DND-41 (cell line): ENCODE measurements around the gene PTPRD.

Experiments used
- ATAC-seq: fragments of 200-7000 bp; cut with Tn5 transposase; 3 replicates; pipeline ENCODE4 v1.9.1; 2021; ENCODE audit warnings: low read depth; ENCODE audit not compliant: insufficient read depth
- DNase-seq: peaks from one replicate; pipeline ENCODE4 v3.0.0-alpha.2; 2020
- H2AFZ ChIP-seq: 2 replicates; pipeline ENCODE4 v1.6.0; 2012; ENCODE audit warnings: low read depth, low read length
- H3K27ac ChIP-seq: 2 replicates; pipeline ENCODE4 v1.5.1; 2012; ENCODE audit warnings: low read length, inconsistent platforms
- H3K27me3 ChIP-seq: fragments of 200-600 bp; sonication (generic); 2 replicates; pipeline ENCODE4 v1.6.0; 2012; ENCODE audit warnings: low read length, mild to moderate bottlenecking, inconsistent platforms; ENCODE audit not compliant: insufficient read depth, poor library complexity
- H3K36me3 ChIP-seq: 2 replicates; pipeline ENCODE4 v1.5.1; 2012; ENCODE audit warnings: low read length, inconsistent platforms; ENCODE audit not compliant: insufficient read depth
- H3K4me1 ChIP-seq: 2 replicates; pipeline ENCODE4 v1.5.1; 2012; ENCODE audit warnings: mild to moderate bottlenecking, low read length; ENCODE audit not compliant: insufficient read depth
- H3K4me2 ChIP-seq: 2 replicates; pipeline ENCODE4 v1.6.0; 2012; ENCODE audit warnings: mild to moderate bottlenecking, moderate library complexity, low read length, inconsistent platforms; ENCODE audit not compliant: insufficient read depth
- H3K4me3 ChIP-seq, 2 experiments: fragments of 200-600 bp in 1 of 2; shearing (Covaris generic) in 1 of 2; 2 replicates each; pipeline ENCODE4 v1.5.1; 2012 to 2016; ENCODE audit warnings: inconsistent platforms in 2 of 2, low read length in 2 of 2, mild to moderate bottlenecking in 2 of 2, low read depth in 1 of 2, moderate library complexity in 1 of 2
- H3K79me2 ChIP-seq: 2 replicates; pipeline ENCODE4 v1.6.0; 2012; ENCODE audit warnings: low read length, inconsistent platforms; ENCODE audit not compliant: insufficient read depth
- H3K9ac ChIP-seq: 2 replicates; pipeline ENCODE4 v1.6.0; 2012; ENCODE audit warnings: low read depth, mild to moderate bottlenecking, inconsistent platforms, low read length, moderate library complexity
- H3K9me3 ChIP-seq: 2 replicates; pipeline ENCODE4 v1.5.1; 2012; ENCODE audit warnings: low read length, moderate library complexity, mild to moderate bottlenecking, inconsistent platforms; ENCODE audit not compliant: insufficient read depth, severe bottlenecking
- H4K20me1 ChIP-seq: 2 replicates; pipeline ENCODE4 v1.6.0; 2012; ENCODE audit warnings: low read length; ENCODE audit not compliant: insufficient read depth
- CTCF ChIP-seq: IDR thresholded peaks from 2 replicates; pipeline ENCODE4 v1.5.1; 2012; ENCODE audit warnings: borderline replicate concordance, low read length, moderate library complexity, mild to moderate bottlenecking; ENCODE audit not compliant: poor library complexity, severe bottlenecking; ENCODE audit errors: extremely low read depth
- EZH2 ChIP-seq: IDR thresholded peaks from 3 replicates; pipeline ENCODE4 v1.6.1; 2012; ENCODE audit warnings: borderline replicate concordance, low read depth, mild to moderate bottlenecking, moderate library complexity, low read length, inconsistent platforms; ENCODE audit not compliant: severe bottlenecking

Gene PTPRD

GRCh38 chr9:8905731-8906130 lies 1707.1 kb downstream of the PTPRD start:
- DNase-seq (no peak), ATAC-seq (no peak)
- no peaks in the 10 kb centered on the region for H3K27me3 ChIP-seq
- no peak overlapping the region for H3K4me3 ChIP-seq
- no peak for TF ChIP-seq EZH2
- no peak for TF ChIP-seq CTCF
- H3K9ac ChIP-seq: no peak overlapping the region
- H3K4me1 ChIP-seq: peaks cover 7% of the 10 kb centered on the region; the same call in 1 of the 2 replicates
- no peaks in the 10 kb centered on the region for H4K20me1 ChIP-seq
- H3K9me3 ChIP-seq: no peaks in the 10 kb centered on the region
- H3K4me2 ChIP-seq: no peak overlapping the region
- no peak overlapping the region for H2AFZ ChIP-seq
- H3K27ac ChIP-seq: no peak overlapping the region
- no peaks in the 10 kb centered on the region for H3K79me2 ChIP-seq
- H3K36me3 ChIP-seq: no peaks in the 10 kb centered on the region

- H3K27me3 ChIP-seq: no peaks in the 10 kb centered on the region
- H3K9ac ChIP-seq: no peak overlapping the region
- H3K27ac ChIP-seq: no peak overlapping the region
- DNase-seq (no peak), ATAC-seq (no peak)
- no peaks in the 10 kb centered on the region for H3K36me3 ChIP-seq
- no peak overlapping the region for H3K4me2 ChIP-seq
- H3K4me1 ChIP-seq: peaks cover 7% of the 10 kb centered on the region; the same call in 1 of the 2 replicates
- no peak overlapping the region for H3K4me3 ChIP-seq
- TF ChIP-seq EZH2: no peak
- no peaks in the 10 kb centered on the region for H3K79me2 ChIP-seq
- no peaks in the 10 kb centered on the region for H4K20me1 ChIP-seq
- no peaks in the 10 kb centered on the region for H3K9me3 ChIP-seq
- H2AFZ ChIP-seq: no peak overlapping the region
Observed at GRCh38 chr9:8904771-8905515, 1707.9 kb downstream of the PTPRD start.

- Histone ChIP-seq H3K27ac (no peak overlapping the region), H3K79me2 (no peaks in the 10 kb centered on the region)
Observed at GRCh38 chr9:8903077-8903476, 1709.7 kb downstream of the PTPRD start.

More at GRCh38 chr9:8903077-8903476, 1709.7 kb downstream of the PTPRD start:
- DNase-seq: no peak
- Histone ChIP-seq H3K4me2 (no peak overlapping the region), H3K4me1 (peaks cover 6% of the 10 kb centered on the region; the same call in 1 of the 2 replicates), H3K9me3 (no peaks in the 10 kb centered on the region), H4K20me1 (no peaks in the 10 kb centered on the region), H2AFZ (no peak overlapping the region), H3K36me3 (no peaks in the 10 kb centered on the region), H3K4me3 (no peak overlapping the region), H3K9ac (no peak overlapping the region), H3K27me3 (no peaks in the 10 kb centered on the region)
- TF ChIP-seq EZH2 (no peak), CTCF (no peak)
- ATAC-seq: no peak
